Vagina (tissue), 2 donors: ENCODE measurements around the gene RAD52.

Source experiments
- CTCF ChIP-seq, 3 experiments: fragments of 450-650 bp in 2 of 3; fragments of 200-600 bp in 1 of 3; sonication (generic) in 1 of 3; IDR thresholded peaks; one replicate each; pipeline ENCODE4 v1.5.1; 2017 to 2019; ENCODE audit warnings: antibody characterized with exemption in 3 of 3, mild to moderate bottlenecking in 2 of 3, moderate library complexity in 2 of 3
- POLR2A ChIP-seq, 2 donors: fragments of 450-650 bp; IDR thresholded peaks; one replicate each; pipeline ENCODE4 v1.6.1; 2017; ENCODE audit warnings: antibody characterized with exemption in 2 of 2, mild to moderate bottlenecking in 2 of 2, moderate library complexity in 2 of 2

DNA sequence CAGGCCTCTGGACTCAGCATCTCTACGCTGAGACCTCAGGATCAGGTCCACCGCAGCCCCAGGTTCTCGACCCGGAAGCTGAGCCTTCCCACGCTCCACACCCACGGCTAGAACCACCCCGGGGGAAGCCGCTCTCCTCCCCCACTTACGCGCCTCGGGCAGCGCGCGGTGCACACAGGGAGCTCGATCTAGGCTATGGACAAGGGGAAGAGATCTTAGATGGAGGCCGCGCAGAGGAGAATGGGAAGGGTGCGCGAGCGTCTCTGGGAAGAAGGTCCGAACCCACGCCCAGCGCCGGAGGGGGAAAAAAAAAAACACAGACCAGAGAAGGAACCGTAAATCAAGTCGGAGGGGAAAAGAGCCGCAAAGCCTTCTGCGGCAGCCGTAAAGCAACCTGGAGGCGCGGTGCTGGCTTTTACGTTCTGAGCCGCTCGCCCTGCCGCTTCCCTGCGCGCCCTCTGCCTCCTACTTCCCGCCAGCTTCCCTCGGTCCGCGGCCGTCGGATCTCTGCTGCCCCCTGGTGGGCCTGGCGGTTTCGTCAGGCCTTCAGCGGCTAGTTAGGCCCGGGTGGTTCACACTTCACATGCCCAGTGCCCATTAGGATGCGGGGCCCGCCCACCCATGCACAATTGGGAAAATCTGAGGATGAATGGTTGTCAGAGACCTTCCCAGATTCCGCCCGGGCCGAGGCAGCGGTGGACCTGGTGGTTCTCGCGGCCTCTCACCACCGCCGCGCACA is at the start of gene RAD52:
- TF ChIP-seq POLR2A (IDR thresholded peaks at IDR 0.05) (peak in 1 of 2 donors; percentile 64), CTCF (IDR thresholded peaks at IDR 0.05) (peak; percentile 96 to 100 (median 99))
